ENCODE data around the gene CFAP299.
A peak's percentile ranks its signal among the peaks of the same experiment; 100 is the strongest.
"Not testable (repeated sequence)": the region's sequence is repeated elsewhere in the genome, so short reads cannot be mapped to it uniquely, and the experiment has no call there.

CFAP299 gene

GRCh38 chr4:80730158-80730557 is 394.6 kb downstream of the CFAP299 start:
- DNase-seq (ENCODE audit: low spot score), result no peak

- DNase-seq (ENCODE audit: low spot score), result no peak
These were observed 395.9 kb downstream of the CFAP299 start for GRCh38 chr4:80731436-80731835.

- DNase-seq (ENCODE audit: low spot score), result no peak
These were observed 396.5 kb downstream of the CFAP299 start for GRCh38 chr4:80732010-80732409.

- no peak for DNase-seq (ENCODE audit: low spot score)
These were observed 404.8 kb downstream of the CFAP299 start for GRCh38 chr4:80740375-80740774.

GRCh38 chr4:80749558-80749957 is 414.0 kb downstream of the CFAP299 start:
- not testable (repeated sequence) for DNase-seq (ENCODE audit: low spot score)

GRCh38 chr4:80751200-80751599 is 415.7 kb downstream of the CFAP299 start:
- DNase-seq (ENCODE audit: low spot score), result no peak

GRCh38 chr4:80767944-80768343 is 432.4 kb downstream of the CFAP299 start:
- no peak for DNase-seq (ENCODE audit: low spot score)

GRCh38 chr4:80776168-80776567 is 440.6 kb downstream of the CFAP299 start:
- no peak for DNase-seq (ENCODE audit: low spot score)

GRCh38 chr4:80781431-80781830 is 445.9 kb downstream of the CFAP299 start:
- DNase-seq (ENCODE audit: low spot score), result no peak

GRCh38 chr4:80787306-80787705 is 451.8 kb downstream of the CFAP299 start:
- no peak for DNase-seq (ENCODE audit: low spot score)

- DNase-seq (ENCODE audit: low spot score), result peak; percentile 12
These were observed 453.3 kb downstream of the CFAP299 start for GRCh38 chr4:80788798-80789197.

GRCh38 chr4:80790152-80790551 is 454.6 kb downstream of the CFAP299 start:
- no peak for DNase-seq (ENCODE audit: low spot score)

- DNase-seq (ENCODE audit: low spot score), result not testable (repeated sequence)
These were observed 458.1 kb downstream of the CFAP299 start for GRCh38 chr4:80793660-80794059.

- DNase-seq (ENCODE audit: low spot score), result no peak
These were observed 462.6 kb downstream of the CFAP299 start for GRCh38 chr4:80798082-80798481.

- DNase-seq (ENCODE audit: low spot score), result not testable (repeated sequence)
These were observed 465.2 kb downstream of the CFAP299 start for GRCh38 chr4:80800719-80801118.

- no peak for DNase-seq (ENCODE audit: low spot score)
These were observed 467.8 kb downstream of the CFAP299 start for GRCh38 chr4:80803337-80803736.

- no peak for DNase-seq (ENCODE audit: low spot score)
These were observed 470.9 kb downstream of the CFAP299 start for GRCh38 chr4:80806472-80806871.

- no peak for DNase-seq (ENCODE audit: low spot score)
These were observed 473.7 kb downstream of the CFAP299 start for GRCh38 chr4:80809039-80809729.

GRCh38 chr4:80811406-80811805 is 475.9 kb downstream of the CFAP299 start:
- no peak for DNase-seq (ENCODE audit: low spot score)

- DNase-seq (ENCODE audit: low spot score), result no peak
These were observed 476.6 kb downstream of the CFAP299 start for GRCh38 chr4:80812145-80812544.

- no peak for DNase-seq (ENCODE audit: low spot score)
These were observed 478.7 kb downstream of the CFAP299 start for GRCh38 chr4:80814266-80814665.

GRCh38 chr4:80831383-80832361 is 496.1 kb downstream of the CFAP299 start:
- no peak for DNase-seq (ENCODE audit: low spot score)

GRCh38 chr4:80839281-80839680 is 503.8 kb downstream of the CFAP299 start:
- DNase-seq (ENCODE audit: low spot score), result no peak
